ENCODE results near the gene FBXO40.

DNA sequence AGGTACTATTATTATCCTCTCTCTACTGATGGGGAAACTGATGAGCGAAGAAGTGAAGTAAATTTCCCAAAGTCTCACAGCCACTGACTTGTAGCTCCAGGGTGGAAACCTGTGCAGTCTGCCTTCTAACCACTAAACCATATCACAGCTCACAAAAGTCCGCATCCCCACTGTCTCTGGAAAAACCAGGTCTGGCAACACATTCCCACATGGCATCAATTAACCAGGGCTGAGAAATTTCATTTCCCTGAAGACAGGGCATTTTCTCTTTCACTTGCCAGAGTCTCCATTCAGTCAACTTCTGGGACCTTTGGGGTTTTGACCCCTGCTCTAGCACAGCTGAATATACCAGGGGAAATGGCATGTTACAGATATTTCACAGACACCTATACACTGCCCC lies 26.5 kb downstream of the FBXO40 start:
- TF ChIP-seq, protein P1, sequence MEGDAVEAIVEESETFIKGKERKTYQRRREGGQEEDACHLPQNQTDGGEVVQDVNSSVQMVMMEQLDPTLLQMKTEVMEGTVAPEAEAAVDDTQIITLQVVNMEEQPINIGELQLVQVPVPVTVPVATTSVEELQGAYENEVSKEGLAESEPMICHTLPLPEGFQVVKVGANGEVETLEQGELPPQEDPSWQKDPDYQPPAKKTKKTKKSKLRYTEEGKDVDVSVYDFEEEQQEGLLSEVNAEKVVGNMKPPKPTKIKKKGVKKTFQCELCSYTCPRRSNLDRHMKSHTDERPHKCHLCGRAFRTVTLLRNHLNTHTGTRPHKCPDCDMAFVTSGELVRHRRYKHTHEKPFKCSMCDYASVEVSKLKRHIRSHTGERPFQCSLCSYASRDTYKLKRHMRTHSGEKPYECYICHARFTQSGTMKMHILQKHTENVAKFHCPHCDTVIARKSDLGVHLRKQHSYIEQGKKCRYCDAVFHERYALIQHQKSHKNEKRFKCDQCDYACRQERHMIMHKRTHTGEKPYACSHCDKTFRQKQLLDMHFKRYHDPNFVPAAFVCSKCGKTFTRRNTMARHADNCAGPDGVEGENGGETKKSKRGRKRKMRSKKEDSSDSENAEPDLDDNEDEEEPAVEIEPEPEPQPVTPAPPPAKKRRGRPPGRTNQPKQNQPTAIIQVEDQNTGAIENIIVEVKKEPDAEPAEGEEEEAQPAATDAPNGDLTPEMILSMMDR (IDR thresholded peaks at IDR 0.05; ENCODE audit: low read length) = no peak
- TF ChIP-seq EZH2 (IDR thresholded peaks at IDR 0.05; ENCODE audit: borderline replicate concordance, low read length) = no peak

Measured in OCI-LY1 (cell line).